WTC11 (cell line): ENCODE data around the gene LTBP3. TPM values are rescaled to one million over a fixed set of nuclear protein-coding genes. Genes with fewer than 3 reads are reported as not detected.

ENCODE experiments used
- ATAC-seq: fragments of 200-7000 bp; cut with Tn5 transposase; 2 replicates; pipeline ENCODE4 v1.10.0; 2021; ENCODE audit warnings: mild to moderate bottlenecking, moderate library complexity
- CTCF ChIA-PET: fragments of 300-600 bp; sonication (Branson Sonifier 250); formaldehyde crosslinking; loops from one replicate; lab custom pipeline; 2021; ENCODE audit warnings: antibody characterized with exemption; lab: Charles Lee
- POLR2A ChIA-PET: fragments of 350-600 bp; sonication (Branson Sonifier 250); formaldehyde crosslinking; loops from one replicate; lab custom pipeline; 2021; ENCODE audit warnings: antibody characterized with exemption; lab: Charles Lee
- DNase-seq: peaks from one replicate; pipeline ENCODE4 v3.0.0; 2021; ENCODE audit warnings: low spot score
- H3K27ac Mint-ChIP-seq: 2 replicates; pipeline ENCODE4 v1.8.0; 2021; ENCODE audit warnings: mixed read lengths
- H3K27me3 Mint-ChIP-seq: 2 replicates; pipeline ENCODE4 v1.8.0; 2021; ENCODE audit warnings: low read depth, mild to moderate bottlenecking, moderate library complexity, mixed read lengths
- H3K36me3 Mint-ChIP-seq: 2 replicates; pipeline ENCODE4 v1.8.0; 2021; ENCODE audit warnings: mixed read lengths
- H3K4me1 Mint-ChIP-seq: 2 replicates; pipeline ENCODE4 v1.8.0; 2022; ENCODE audit warnings: mixed read lengths
- H3K4me3 Mint-ChIP-seq: 2 replicates; pipeline ENCODE4 v1.8.0; 2021; ENCODE audit warnings: mild to moderate bottlenecking, moderate library complexity, mixed read lengths
- H3K9me3 Mint-ChIP-seq: 2 replicates; pipeline ENCODE4 v1.8.0; 2021; ENCODE audit warnings: mixed read lengths
- ATF1 ChIP-seq: sonication (generic); formaldehyde crosslinking; IDR thresholded peaks from 2 replicates; pipeline ENCODE4 v1.8.1; 2023; ENCODE audit warnings: mild to moderate bottlenecking, moderate library complexity, missing genetic modification reagents
- HMGXB4 ChIP-seq: sonication (generic); formaldehyde crosslinking; IDR thresholded peaks from 2 replicates; pipeline ENCODE4 v1.8.1; 2023; ENCODE audit warnings: mild to moderate bottlenecking, moderate library complexity, missing genetic modification reagents
- KAT7 ChIP-seq: sonication (generic); formaldehyde crosslinking; IDR thresholded peaks from 2 replicates; pipeline ENCODE4 v1.8.1; 2023; ENCODE audit warnings: missing genetic modification reagents, mild to moderate bottlenecking, borderline replicate concordance
- MAX ChIP-seq: sonication (generic); formaldehyde crosslinking; IDR thresholded peaks from 2 replicates; pipeline ENCODE4 v1.8.0; 2022; ENCODE audit warnings: mild to moderate bottlenecking, missing genetic modification reagents
- MYBL2 ChIP-seq: sonication (generic); formaldehyde crosslinking; IDR thresholded peaks from 2 replicates; pipeline ENCODE4 v1.8.1; 2023; ENCODE audit warnings: mild to moderate bottlenecking, moderate library complexity, missing genetic modification reagents
- NFE2L1 ChIP-seq: sonication (generic); formaldehyde crosslinking; IDR thresholded peaks from 2 replicates; pipeline ENCODE4 v1.8.1; 2023; ENCODE audit warnings: missing genetic modification reagents
- RORB ChIP-seq: fragments of 250-450 bp; sonication (Bioruptor Pico); IDR thresholded peaks from 2 replicates; pipeline ENCODE4 v1.9.0; 2021; ENCODE audit warnings: mild to moderate bottlenecking
- USF1 ChIP-seq: sonication (generic); formaldehyde crosslinking; IDR thresholded peaks from 2 replicates; pipeline ENCODE4 v1.8.0; 2022; ENCODE audit warnings: mild to moderate bottlenecking, missing genetic modification reagents
- ZBTB21 ChIP-seq: sonication (generic); formaldehyde crosslinking; IDR thresholded peaks from 2 replicates; pipeline ENCODE4 v1.8.1; 2023; ENCODE audit warnings: mild to moderate bottlenecking, missing genetic modification reagents, borderline replicate concordance
- ZNF138 ChIP-seq: sonication (generic); formaldehyde crosslinking; conservative IDR thresholded peaks from 2 replicates; pipeline ENCODE4 v1.8.1; 2022; ENCODE audit warnings: mild to moderate bottlenecking, moderate library complexity, missing genetic modification reagents
- ZNF232 ChIP-seq: sonication (generic); formaldehyde crosslinking; IDR thresholded peaks from 2 replicates; pipeline ENCODE4 v1.8.0; 2022; ENCODE audit warnings: mild to moderate bottlenecking, missing genetic modification reagents
- ZNF532 ChIP-seq: fragments of 250-450 bp; sonication (Bioruptor Pico); IDR thresholded peaks from 2 replicates; pipeline ENCODE4 v1.9.0; 2021; ENCODE audit warnings: mild to moderate bottlenecking, borderline replicate concordance
- total RNA-seq: library from RNA; stranded (reverse); gene quantifications from 3 replicates; pipeline ENCODE4 v1.2.3, GENCODE V29; 2021
- TF ChIP-seq, protein P1 (sequence below): sonication (generic); formaldehyde crosslinking; IDR thresholded peaks from 2 replicates; pipeline ENCODE4 v1.8.1; 2022; ENCODE audit warnings: mild to moderate bottlenecking, moderate library complexity, missing genetic modification reagents
- TF ChIP-seq, protein P2 (sequence below): sonication (generic); formaldehyde crosslinking; IDR thresholded peaks from 2 replicates; pipeline ENCODE4 v1.8.1; 2023; ENCODE audit warnings: mild to moderate bottlenecking, missing genetic modification reagents
- TF ChIP-seq, protein P3 (sequence below): sonication (generic); formaldehyde crosslinking; IDR thresholded peaks from 2 replicates; pipeline ENCODE4 v1.8.1; 2023; ENCODE audit warnings: mild to moderate bottlenecking, missing genetic modification reagents, moderate library complexity

The LTBP3 gene
- total RNA-seq, 1 experiment from 2014 or later = 20.7 TPM

DNA sequence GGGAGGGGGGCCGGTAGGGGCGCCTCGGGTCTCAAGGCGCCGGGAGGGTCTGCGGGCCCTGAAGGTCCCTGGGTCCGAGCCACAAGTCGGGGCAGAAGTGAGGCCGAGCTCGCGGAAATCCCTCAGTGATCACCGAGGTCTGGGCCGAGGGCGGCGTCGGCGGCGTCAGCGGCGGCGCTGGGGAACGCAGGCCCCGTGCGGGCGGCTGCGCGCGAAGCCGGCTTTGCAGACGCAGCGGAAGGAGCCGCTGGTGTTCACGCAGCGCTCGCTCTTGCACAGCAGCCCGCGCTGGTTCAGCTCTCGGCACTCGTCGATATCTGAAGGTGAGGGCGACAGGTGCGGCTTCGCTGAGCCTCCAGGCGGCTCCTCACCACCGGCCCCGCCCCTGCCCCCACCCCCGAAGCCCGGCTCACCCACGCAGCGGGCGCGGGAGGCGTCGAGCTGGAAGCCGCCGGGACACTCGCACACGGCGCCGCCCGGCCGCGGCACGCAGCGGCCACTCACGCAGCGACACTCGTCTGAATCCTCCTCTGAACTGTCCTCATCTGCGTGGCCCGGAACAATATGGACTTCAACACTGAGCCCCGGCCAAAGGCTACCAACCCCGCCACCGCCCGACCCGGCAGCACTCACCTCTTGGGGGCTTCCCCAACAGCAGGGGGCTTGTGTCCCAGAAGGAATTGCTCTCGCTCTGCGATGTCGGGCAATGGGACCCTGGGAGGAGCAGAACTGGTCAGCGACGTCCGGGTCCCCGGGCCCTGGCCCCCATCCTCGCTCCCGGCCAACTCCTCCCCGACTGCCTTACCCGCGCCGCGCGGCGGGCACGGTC is 19.0 kb downstream of the LTBP3 start (continued):
- TF ChIP-seq USF1 = no peak
- TF ChIP-seq, protein P1, sequence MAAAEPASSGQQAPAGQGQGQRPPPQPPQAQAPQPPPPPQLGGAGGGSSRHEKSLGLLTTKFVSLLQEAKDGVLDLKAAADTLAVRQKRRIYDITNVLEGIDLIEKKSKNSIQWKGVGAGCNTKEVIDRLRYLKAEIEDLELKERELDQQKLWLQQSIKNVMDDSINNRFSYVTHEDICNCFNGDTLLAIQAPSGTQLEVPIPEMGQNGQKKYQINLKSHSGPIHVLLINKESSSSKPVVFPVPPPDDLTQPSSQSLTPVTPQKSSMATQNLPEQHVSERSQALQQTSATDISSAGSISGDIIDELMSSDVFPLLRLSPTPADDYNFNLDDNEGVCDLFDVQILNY (CRISPR knock-in tag) = no peak
- TF ChIP-seq HMGXB4 (CRISPR knock-in tag) = no peak
- TF ChIP-seq ATF1 = no peak
- no peak; the same call in 1 of the 2 replicates for TF ChIP-seq KAT7
- TF ChIP-seq, protein P2, sequence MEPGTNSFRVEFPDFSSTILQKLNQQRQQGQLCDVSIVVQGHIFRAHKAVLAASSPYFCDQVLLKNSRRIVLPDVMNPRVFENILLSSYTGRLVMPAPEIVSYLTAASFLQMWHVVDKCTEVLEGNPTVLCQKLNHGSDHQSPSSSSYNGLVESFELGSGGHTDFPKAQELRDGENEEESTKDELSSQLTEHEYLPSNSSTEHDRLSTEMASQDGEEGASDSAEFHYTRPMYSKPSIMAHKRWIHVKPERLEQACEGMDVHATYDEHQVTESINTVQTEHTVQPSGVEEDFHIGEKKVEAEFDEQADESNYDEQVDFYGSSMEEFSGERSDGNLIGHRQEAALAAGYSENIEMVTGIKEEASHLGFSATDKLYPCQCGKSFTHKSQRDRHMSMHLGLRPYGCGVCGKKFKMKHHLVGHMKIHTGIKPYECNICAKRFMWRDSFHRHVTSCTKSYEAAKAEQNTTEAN = 0 out of 2 replicates have a peak, but pooled peaks have one; percentile 32
- 0 out of 2 replicates have a peak, but pooled peaks have one; percentile 27 for TF ChIP-seq ZNF138 (CRISPR knock-in tag)
- no peak for TF ChIP-seq ZBTB21

DNA sequence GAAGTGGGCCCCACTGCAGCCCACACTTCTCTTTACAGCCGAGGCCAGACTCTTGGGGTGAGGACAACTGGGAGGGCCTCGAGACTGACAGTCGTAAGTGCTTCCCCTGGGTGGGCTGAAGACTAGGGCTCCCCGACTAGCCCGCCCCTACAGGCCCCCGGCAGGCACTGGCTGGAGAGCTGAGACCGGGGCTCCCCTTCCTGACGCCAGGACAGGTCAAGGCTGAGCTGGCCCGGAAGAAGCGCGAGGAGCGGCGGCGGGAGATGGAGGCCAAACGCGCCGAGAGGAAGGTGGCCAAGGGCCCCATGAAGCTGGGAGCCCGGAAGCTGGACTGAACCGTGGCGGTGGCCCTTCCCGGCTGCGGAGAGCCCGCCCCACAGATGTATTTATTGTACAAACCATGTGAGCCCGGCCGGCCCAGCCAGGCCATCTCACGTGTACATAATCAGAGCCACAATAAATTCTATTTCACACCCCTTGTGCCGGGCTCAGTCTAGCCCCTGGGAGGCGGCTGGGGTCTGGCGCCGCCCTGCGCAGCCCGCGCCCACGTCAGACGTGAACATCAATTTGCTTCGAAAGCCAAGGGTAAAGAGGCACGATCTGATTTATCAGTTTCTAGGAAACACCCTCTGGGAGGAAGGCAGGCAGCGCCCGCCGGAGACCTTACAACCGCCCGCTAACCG is 19.8 kb downstream of the LTBP3 start:
- no peak for DNase-seq
- H3K36me3 Mint-ChIP-seq = no peaks in the 10 kb centered on the region; the same call in 1 of the 2 replicates
- TF ChIP-seq ZNF232 (CRISPR knock-in tag) = no peak
- TF ChIP-seq, protein P2 = 0 out of 2 replicates have a peak, but pooled peaks have one; percentile 10
- no peak for TF ChIP-seq RORB (CRISPR knock-in tag)
- TF ChIP-seq, protein P3, sequence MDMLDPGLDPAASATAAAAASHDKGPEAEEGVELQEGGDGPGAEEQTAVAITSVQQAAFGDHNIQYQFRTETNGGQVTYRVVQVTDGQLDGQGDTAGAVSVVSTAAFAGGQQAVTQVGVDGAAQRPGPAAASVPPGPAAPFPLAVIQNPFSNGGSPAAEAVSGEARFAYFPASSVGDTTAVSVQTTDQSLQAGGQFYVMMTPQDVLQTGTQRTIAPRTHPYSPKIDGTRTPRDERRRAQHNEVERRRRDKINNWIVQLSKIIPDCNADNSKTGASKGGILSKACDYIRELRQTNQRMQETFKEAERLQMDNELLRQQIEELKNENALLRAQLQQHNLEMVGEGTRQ = no peak
- no peak for TF ChIP-seq ZNF532
- no peak for TF ChIP-seq MAX (CRISPR knock-in tag)
- no peak for TF ChIP-seq MYBL2
- no peak for TF ChIP-seq NFE2L1 (CRISPR knock-in tag)
- peak overlapping the region; percentile 37 for H3K4me3 Mint-ChIP-seq
- peaks cover 38% of the 10 kb centered on the region for H3K27me3 Mint-ChIP-seq
- H3K4me1 Mint-ChIP-seq = peaks cover 2% of the 10 kb centered on the region
- ChIA-PET POLR2A (interaction anchor here (0.5 to 1.5 kb wide), 4 partner anchors 14 to 150 kb away, joined by 3 to 5 read pairs (median 3); no protein-coding TSS in a partner anchor), CTCF (interaction anchor here (0.7 to 10.3 kb wide), 14 partner anchors 9 to 242 kb away, joined by 3 to 271 read pairs (median 5); partner anchors contain the start of genes FAM89B, KCNK7, LTBP3 and SCYL1)
- ATAC-seq = no peak
- H3K27ac Mint-ChIP-seq = no peak overlapping the region
- H3K9me3 Mint-ChIP-seq = no peaks in the 10 kb centered on the region
